ENCODE results near the gene ZNF791. TPM values are rescaled to one million over a fixed set of nuclear protein-coding genes. Genes with fewer than 3 reads are reported as not detected.

The ZNF791 gene
- total RNA-seq, 1 donor from 2014 or later: 29.6 TPM

DNA sequence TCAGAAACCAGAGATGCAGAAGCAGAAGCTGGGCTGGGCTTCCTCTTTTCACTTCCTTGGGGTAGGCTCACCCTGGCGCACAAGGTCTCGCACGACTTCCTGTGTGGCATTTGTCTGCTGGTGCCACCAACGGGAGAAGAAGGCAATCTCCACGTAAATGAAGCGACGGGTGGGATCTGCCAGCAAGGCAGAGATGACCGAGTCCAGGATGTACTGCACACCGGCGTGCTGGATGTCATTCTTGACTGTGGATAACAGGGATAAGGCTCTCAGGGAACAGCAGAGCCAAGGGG, 54.5 kb downstream of the ZNF791 start:
- FAIRE-seq (no peak), DNase-seq (ENCODE audit: low read depth) (no peak)
- H3K79me2 ChIP-seq (ENCODE audit: insufficient read depth, low read length): peaks cover 49% of the 10 kb centered on the region
- peaks cover 2% of the 10 kb centered on the region for H3K36me3 ChIP-seq (ENCODE audit: insufficient read depth, low read length)
- H3K9me3 ChIP-seq (ENCODE audit: insufficient read depth, low read depth, low read length): no peaks in the 10 kb centered on the region
- Mint-ChIP-seq H3K9me3 (ENCODE audit: unreplicated experiment) (no peaks in the 10 kb centered on the region), H3K4me3 (ENCODE audit: unreplicated experiment) (peak overlapping the region; percentile 29), H3K36me3 (ENCODE audit: low read depth, unreplicated experiment) (peaks cover 7% of the 10 kb centered on the region), H3K27me3 (ENCODE audit: low read depth, unreplicated experiment) (no peaks in the 10 kb centered on the region), H3K4me1 (ENCODE audit: low read depth, unreplicated experiment) (peaks cover 20% of the 10 kb centered on the region), H3K27ac (ENCODE audit: unreplicated experiment) (no peak overlapping the region)
- peaks cover 14% of the 10 kb centered on the region for H4K20me1 ChIP-seq (ENCODE audit: insufficient read depth, low read length)
- H2AFZ ChIP-seq (ENCODE audit: low read depth, low read length): no peak overlapping the region
- peaks cover 16% of the 10 kb centered on the region for H3K4me1 ChIP-seq (ENCODE audit: insufficient read depth, low read length)
- TF ChIP-seq, protein P1, sequence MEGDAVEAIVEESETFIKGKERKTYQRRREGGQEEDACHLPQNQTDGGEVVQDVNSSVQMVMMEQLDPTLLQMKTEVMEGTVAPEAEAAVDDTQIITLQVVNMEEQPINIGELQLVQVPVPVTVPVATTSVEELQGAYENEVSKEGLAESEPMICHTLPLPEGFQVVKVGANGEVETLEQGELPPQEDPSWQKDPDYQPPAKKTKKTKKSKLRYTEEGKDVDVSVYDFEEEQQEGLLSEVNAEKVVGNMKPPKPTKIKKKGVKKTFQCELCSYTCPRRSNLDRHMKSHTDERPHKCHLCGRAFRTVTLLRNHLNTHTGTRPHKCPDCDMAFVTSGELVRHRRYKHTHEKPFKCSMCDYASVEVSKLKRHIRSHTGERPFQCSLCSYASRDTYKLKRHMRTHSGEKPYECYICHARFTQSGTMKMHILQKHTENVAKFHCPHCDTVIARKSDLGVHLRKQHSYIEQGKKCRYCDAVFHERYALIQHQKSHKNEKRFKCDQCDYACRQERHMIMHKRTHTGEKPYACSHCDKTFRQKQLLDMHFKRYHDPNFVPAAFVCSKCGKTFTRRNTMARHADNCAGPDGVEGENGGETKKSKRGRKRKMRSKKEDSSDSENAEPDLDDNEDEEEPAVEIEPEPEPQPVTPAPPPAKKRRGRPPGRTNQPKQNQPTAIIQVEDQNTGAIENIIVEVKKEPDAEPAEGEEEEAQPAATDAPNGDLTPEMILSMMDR (IDR thresholded peaks at IDR 0.05; ENCODE audit: insufficient read depth, low read depth, low read length): no peak
- TF ChIP-seq EZH2 (IDR thresholded peaks at IDR 0.05; ENCODE audit: insufficient read depth, low read length): no peak
- no peak overlapping the region for H3K27ac ChIP-seq (ENCODE audit: low read depth, low read length)
- no peak overlapping the region for H3K4me3 ChIP-seq (ENCODE audit: insufficient read depth, low read depth, low read length)
- no peak overlapping the region for H3K9ac ChIP-seq (ENCODE audit: low read length)
- H3K27me3 ChIP-seq (ENCODE audit: insufficient read depth, low read length): no peaks in the 10 kb centered on the region
- H3K4me2 ChIP-seq (ENCODE audit: low read length): peak overlapping the region; percentile 95

DNA sequence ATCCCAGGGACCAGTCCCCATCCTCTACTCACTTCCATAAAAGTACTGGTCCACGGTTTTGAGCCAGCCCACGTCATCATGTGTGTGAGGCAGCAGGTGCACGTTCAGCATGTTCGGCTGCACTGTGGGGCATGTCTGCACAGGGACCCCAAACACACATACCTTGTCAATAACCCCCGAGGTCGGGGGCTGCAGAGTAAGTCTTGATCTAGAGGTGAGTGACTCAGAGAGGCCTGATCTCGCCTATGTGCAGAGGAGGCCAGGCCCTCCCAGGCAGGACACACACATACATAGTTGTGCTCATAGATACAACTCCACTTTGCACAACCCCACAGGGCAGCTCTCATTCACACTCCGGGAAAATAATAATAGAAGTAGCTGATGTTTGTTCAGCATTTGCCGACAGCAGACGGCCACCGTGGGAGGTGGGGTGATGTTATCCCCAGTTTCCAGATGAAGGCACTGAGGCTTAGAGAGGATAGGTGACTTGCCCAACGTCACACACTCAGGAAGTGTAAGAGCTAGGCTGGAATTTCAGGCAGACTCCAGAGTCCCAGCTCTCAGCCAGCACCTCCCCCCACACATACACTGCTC, 55.0 kb downstream of the ZNF791 start:
- TF ChIP-seq, protein P1 (IDR thresholded peaks at IDR 0.05; ENCODE audit: insufficient read depth, low read depth, low read length): no peak
- TF ChIP-seq EZH2 (IDR thresholded peaks at IDR 0.05; ENCODE audit: insufficient read depth, low read length): no peak
- H3K4me3 Mint-ChIP-seq (ENCODE audit: unreplicated experiment): peak overlapping the region; percentile 98
- FAIRE-seq: no peak

GRCh38 chr19:12666265-12667048, 55.7 kb downstream of the ZNF791 start, which contains the start of the genes MAN2B1 and WDR83:
Gene MAN2B1 (minus strand): TSS chr19:12666742. CDS start chr19:12666701, 41 bp downstream.
Gene WDR83 (plus strand): TSS chr19:12666807. CDS start chr19:12669791, 2,984 bp downstream.
- H3K4me1 Mint-ChIP-seq (ENCODE audit: low read depth, unreplicated experiment): peaks cover 23% of the 10 kb centered on the region
- H3K27ac ChIP-seq (ENCODE audit: low read depth, low read length): peak within 1 kb of the TSS; percentile 34

More for the DNA sequence above, 55.0 kb downstream of the ZNF791 start:
- DNase-seq (ENCODE audit: low read depth): no peak
- Histone ChIP-seq H3K9ac (ENCODE audit: low read length) (peak overlapping the region; percentile 91), H2AFZ (ENCODE audit: low read depth, low read length) (peak overlapping the region; percentile 78), H3K27ac (ENCODE audit: low read depth, low read length) (no peak overlapping the region), H3K9me3 (ENCODE audit: insufficient read depth, low read depth, low read length) (no peaks in the 10 kb centered on the region), H3K79me2 (ENCODE audit: insufficient read depth, low read length) (peaks cover 54% of the 10 kb centered on the region), H3K4me3 (ENCODE audit: insufficient read depth, low read depth, low read length) (peak overlapping the region; percentile 95), H3K27me3 (ENCODE audit: insufficient read depth, low read length) (no peaks in the 10 kb centered on the region), H3K4me2 (ENCODE audit: low read length) (peak overlapping the region; percentile 95), H4K20me1 (ENCODE audit: insufficient read depth, low read length) (peaks cover 14% of the 10 kb centered on the region), H3K4me1 (ENCODE audit: insufficient read depth, low read length) (peaks cover 21% of the 10 kb centered on the region), H3K36me3 (ENCODE audit: insufficient read depth, low read length) (peaks cover 2% of the 10 kb centered on the region)
- peaks cover 23% of the 10 kb centered on the region for H3K4me1 Mint-ChIP-seq (ENCODE audit: low read depth, unreplicated experiment)
- no peaks in the 10 kb centered on the region for H3K9me3 Mint-ChIP-seq (ENCODE audit: unreplicated experiment)
- peaks cover 7% of the 10 kb centered on the region for H3K36me3 Mint-ChIP-seq (ENCODE audit: low read depth, unreplicated experiment)
- H3K27me3 Mint-ChIP-seq (ENCODE audit: low read depth, unreplicated experiment): no peaks in the 10 kb centered on the region
- H3K27ac Mint-ChIP-seq (ENCODE audit: unreplicated experiment): peak overlapping the region; percentile 84

More at GRCh38 chr19:12666265-12667048, 55.7 kb downstream of the ZNF791 start, which contains the start of the genes MAN2B1 and WDR83:
- Histone ChIP-seq H3K27me3 (ENCODE audit: insufficient read depth, low read length) (no peaks in the 10 kb centered on the region), H3K4me2 (ENCODE audit: low read length) (peak within 1 kb of the TSS; percentile 95), H2AFZ (ENCODE audit: low read depth, low read length) (peak within 1 kb of the TSS; percentile 78), H3K9me3 (ENCODE audit: insufficient read depth, low read depth, low read length) (no peaks in the 10 kb centered on the region), H3K36me3 (ENCODE audit: insufficient read depth, low read length) (peaks cover 2% of the 10 kb centered on the region), H3K4me3 (ENCODE audit: insufficient read depth, low read depth, low read length) (peak within 1 kb of the TSS; percentile 95), H3K9ac (ENCODE audit: low read length) (peak within 1 kb of the TSS; percentile 91), H3K4me1 (ENCODE audit: insufficient read depth, low read length) (peaks cover 21% of the 10 kb centered on the region), H3K79me2 (ENCODE audit: insufficient read depth, low read length) (peaks cover 55% of the 10 kb centered on the region), H4K20me1 (ENCODE audit: insufficient read depth, low read length) (peaks cover 14% of the 10 kb centered on the region)
- FAIRE-seq: no peak
- Mint-ChIP-seq H3K9me3 (ENCODE audit: unreplicated experiment) (no peaks in the 10 kb centered on the region), H3K4me3 (ENCODE audit: unreplicated experiment) (peak within 1 kb of the TSS; percentile 98), H3K27me3 (ENCODE audit: low read depth, unreplicated experiment) (no peaks in the 10 kb centered on the region), H3K27ac (ENCODE audit: unreplicated experiment) (peak within 1 kb of the TSS; percentile 84), H3K36me3 (ENCODE audit: low read depth, unreplicated experiment) (peaks cover 3% of the 10 kb centered on the region)
- TF ChIP-seq, protein P1 (IDR thresholded peaks at IDR 0.05; ENCODE audit: insufficient read depth, low read depth, low read length): no peak
- DNase-seq (ENCODE audit: low read depth): peak; percentile 26

Measured in astrocyte (in vitro differentiated cells and primary cell).